ENCODE data around the gene MN1. TPM values are rescaled to one million over a fixed set of nuclear protein-coding genes. Genes with fewer than 3 reads are reported as not detected.

The MN1 gene
- total and polyA plus RNA-seq, 2 experiments from 2014 or later = 1.0 to 6.8 TPM

DNA sequence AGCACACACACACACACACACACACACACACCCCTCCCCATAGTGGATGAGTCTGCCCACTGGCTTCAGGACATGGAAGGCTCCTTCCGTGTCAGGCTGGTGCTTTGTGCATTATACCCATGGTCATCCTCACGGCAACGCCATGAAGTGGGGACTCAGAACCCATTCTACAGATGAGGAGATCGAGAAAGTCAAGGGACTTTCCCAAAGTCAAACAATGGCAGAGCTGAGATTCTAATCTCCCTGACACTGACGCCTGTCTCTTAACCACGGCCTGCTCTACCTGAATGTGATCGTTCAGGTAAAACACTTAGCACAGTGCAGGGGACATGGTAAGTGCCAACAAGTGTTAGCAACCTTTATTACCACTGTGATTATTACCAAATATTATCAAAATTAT, 4.3 kb upstream of the MN1 start:
- Mint-ChIP-seq H3K4me1 (peaks cover 33% of the 10 kb centered on the region), H3K4me3 (no peak overlapping the region)
- no peak for ATAC-seq

More for the DNA sequence above, 4.3 kb upstream of the MN1 start:
- Histone ChIP-seq H2AFZ (no peak overlapping the region), H3K27ac (ENCODE audit: low read depth) (no peak overlapping the region), H3K4me1 (ENCODE audit: insufficient read depth) (peaks cover 27% of the 10 kb centered on the region), H3K36me3 (ENCODE audit: insufficient read depth) (no peaks in the 10 kb centered on the region; the same call in 1 of the 2 replicates), H4K20me1 (replicated peaks; ENCODE audit: insufficient read depth) (no peaks in the 10 kb centered on the region), H3F3A (replicated peaks; ENCODE audit: low read depth) (no peaks in the 10 kb centered on the region), H3K4me2 (no peak overlapping the region), H3K79me2 (replicated peaks; ENCODE audit: insufficient read depth) (no peaks in the 10 kb centered on the region), H3K4me3 (no peak overlapping the region), H3K27me3 (ENCODE audit: insufficient read depth) (peaks cover 39% of the 10 kb centered on the region), H3K9me2 (ENCODE audit: insufficient read depth) (no peaks in the 10 kb centered on the region)
- no peaks in the 10 kb centered on the region for H3K9me3 Mint-ChIP-seq
- no peak overlapping the region for H3K27ac Mint-ChIP-seq
- H3K36me3 Mint-ChIP-seq (ENCODE audit: low read depth) = no peaks in the 10 kb centered on the region; the same call in 2 of the 3 replicates
- peaks cover 41% of the 10 kb centered on the region for H3K27me3 Mint-ChIP-seq (ENCODE audit: insufficient read depth, low read depth, poor library complexity)
- TF ChIP-seq NANOG (IDR thresholded peaks at IDR 0.05; ENCODE audit: borderline replicate concordance) (no peak), ZNF331 (CRISPR knock-in tag; IDR thresholded peaks at IDR 0.05; ENCODE audit: low read depth) (no peak), CREB1 (CRISPR knock-in tag; IDR thresholded peaks at IDR 0.05; ENCODE audit: low read depth) (no peak), JUNB (IDR thresholded peaks at IDR 0.05; ENCODE audit: unreplicated experiment) (no peak)
- TF ChIP-seq, protein P1, sequence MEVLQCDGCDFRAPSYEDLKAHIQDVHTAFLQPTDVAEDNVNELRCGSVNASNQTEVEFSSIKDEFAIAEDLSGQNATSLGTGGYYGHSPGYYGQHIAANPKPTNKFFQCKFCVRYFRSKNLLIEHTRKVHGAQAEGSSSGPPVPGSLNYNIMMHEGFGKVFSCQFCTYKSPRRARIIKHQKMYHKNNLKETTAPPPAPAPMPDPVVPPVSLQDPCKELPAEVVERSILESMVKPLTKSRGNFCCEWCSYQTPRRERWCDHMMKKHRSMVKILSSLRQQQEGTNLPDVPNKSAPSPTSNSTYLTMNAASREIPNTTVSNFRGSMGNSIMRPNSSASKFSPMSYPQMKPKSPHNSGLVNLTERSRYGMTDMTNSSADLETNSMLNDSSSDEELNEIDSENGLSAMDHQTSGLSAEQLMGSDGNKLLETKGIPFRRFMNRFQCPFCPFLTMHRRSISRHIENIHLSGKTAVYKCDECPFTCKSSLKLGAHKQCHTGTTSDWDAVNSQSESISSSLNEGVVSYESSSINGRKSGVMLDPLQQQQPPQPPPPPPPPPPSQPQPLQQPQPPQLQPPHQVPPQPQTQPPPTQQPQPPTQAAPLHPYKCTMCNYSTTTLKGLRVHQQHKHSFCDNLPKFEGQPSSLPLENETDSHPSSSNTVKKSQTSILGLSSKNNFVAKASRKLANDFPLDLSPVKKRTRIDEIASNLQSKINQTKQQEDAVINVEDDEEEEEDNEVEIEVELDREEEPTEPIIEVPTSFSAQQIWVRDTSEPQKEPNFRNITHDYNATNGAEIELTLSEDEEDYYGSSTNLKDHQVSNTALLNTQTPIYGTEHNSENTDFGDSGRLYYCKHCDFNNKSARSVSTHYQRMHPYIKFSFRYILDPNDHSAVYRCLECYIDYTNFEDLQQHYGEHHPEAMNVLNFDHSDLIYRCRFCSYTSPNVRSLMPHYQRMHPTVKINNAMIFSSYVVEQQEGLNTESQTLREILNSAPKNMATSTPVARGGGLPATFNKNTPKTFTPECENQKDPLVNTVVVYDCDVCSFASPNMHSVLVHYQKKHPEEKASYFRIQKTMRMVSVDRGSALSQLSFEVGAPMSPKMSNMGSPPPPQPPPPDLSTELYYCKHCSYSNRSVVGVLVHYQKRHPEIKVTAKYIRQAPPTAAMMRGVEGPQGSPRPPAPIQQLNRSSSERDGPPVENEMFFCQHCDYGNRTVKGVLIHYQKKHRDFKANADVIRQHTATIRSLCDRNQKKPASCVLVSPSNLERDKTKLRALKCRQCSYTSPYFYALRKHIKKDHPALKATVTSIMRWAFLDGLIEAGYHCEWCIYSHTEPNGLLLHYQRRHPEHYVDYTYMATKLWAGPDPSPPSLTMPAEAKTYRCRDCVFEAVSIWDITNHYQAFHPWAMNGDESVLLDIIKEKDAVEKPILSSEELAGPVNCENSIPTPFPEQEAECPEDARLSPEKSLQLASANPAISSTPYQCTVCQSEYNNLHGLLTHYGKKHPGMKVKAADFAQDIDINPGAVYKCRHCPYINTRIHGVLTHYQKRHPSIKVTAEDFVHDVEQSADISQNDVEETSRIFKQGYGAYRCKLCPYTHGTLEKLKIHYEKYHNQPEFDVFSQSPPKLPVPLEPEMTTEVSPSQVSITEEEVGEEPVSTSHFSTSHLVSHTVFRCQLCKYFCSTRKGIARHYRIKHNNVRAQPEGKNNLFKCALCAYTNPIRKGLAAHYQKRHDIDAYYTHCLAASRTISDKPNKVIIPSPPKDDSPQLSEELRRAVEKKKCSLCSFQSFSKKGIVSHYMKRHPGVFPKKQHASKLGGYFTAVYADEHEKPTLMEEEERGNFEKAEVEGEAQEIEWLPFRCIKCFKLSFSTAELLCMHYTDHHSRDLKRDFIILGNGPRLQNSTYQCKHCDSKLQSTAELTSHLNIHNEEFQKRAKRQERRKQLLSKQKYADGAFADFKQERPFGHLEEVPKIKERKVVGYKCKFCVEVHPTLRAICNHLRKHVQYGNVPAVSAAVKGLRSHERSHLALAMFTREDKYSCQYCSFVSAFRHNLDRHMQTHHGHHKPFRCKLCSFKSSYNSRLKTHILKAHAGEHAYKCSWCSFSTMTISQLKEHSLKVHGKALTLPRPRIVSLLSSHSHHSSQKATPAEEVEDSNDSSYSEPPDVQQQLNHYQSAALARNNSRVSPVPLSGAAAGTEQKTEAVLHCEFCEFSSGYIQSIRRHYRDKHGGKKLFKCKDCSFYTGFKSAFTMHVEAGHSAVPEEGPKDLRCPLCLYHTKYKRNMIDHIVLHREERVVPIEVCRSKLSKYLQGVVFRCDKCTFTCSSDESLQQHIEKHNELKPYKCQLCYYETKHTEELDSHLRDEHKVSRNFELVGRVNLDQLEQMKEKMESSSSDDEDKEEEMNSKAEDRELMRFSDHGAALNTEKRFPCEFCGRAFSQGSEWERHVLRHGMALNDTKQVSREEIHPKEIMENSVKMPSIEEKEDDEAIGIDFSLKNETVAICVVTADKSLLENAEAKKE (CRISPR knock-in tag; IDR thresholded peaks at IDR 0.05) = no peak
- TF ChIP-seq, protein P2, sequence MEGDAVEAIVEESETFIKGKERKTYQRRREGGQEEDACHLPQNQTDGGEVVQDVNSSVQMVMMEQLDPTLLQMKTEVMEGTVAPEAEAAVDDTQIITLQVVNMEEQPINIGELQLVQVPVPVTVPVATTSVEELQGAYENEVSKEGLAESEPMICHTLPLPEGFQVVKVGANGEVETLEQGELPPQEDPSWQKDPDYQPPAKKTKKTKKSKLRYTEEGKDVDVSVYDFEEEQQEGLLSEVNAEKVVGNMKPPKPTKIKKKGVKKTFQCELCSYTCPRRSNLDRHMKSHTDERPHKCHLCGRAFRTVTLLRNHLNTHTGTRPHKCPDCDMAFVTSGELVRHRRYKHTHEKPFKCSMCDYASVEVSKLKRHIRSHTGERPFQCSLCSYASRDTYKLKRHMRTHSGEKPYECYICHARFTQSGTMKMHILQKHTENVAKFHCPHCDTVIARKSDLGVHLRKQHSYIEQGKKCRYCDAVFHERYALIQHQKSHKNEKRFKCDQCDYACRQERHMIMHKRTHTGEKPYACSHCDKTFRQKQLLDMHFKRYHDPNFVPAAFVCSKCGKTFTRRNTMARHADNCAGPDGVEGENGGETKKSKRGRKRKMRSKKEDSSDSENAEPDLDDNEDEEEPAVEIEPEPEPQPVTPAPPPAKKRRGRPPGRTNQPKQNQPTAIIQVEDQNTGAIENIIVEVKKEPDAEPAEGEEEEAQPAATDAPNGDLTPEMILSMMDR (conservative IDR thresholded peaks at IDR 0.05; ENCODE audit: low read depth in 2 of 2) = no peak
- no peak for DNase-seq (ENCODE audit: low spot score)
